ENCODE data around the gene HINT3.
"Not testable (repeated sequence)": the region's sequence is repeated elsewhere in the genome, so short reads cannot be mapped to it uniquely, and the experiment has no call there.

HINT3 gene

DNA sequence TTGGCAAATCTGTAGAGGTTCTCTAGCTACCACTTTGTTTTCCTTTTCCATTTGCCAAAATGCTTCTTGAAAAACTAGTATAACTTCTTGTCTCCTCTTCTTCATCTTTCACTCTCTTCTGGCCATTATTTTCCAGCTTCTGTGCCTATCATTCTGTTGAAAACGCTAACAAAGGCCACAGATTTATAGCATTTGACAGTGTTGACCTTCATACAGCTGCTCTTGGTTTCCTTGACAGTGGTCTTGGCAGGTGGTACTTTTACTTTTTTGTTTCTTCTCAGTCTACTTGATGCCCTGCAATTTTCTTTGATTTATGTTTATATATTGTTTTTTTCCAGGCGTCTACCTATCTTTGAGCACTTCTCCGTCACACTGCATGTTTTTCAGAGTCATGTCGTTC, 53.5 kb downstream of the HINT3 start:
- DNase-seq, result no peak

DNA sequence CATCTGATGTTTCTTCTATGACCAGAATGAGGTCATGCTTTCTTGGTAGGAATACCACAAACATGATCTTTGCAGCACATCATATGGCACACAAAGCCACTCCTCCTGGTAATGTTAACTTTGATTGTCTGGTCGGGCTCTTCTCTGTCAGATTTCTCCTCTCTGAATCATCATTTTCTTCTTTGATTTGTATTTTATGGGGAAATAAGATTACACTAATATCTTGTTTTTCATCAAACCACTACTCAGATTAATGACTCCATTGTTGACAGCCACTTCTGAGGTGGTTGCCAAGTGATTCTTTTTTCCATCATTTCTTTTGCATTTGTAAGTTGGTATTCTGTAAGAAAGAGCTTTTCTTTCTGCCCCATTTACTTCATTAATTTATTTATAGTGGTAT, 59.3 kb downstream of the HINT3 start:
- no peak for DNase-seq

DNA sequence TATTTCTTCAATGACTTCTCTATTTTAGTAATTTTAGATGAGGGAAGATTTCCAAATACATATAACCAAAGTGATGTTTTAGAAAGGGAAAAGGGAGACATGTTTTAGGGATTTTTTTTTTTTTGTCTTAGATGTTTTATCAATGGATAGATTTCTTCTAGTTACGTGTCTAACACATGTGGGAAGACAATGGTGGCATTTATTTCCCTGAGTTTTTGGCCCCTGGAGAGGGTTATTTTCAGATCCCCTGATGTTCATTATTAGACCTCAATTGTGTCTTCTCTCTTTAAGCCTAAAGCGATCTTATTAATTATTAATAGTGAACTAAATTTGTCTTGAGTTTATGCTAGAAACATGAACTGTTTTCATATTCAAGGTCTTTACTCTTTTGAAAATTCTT, 60.0 kb downstream of the HINT3 start:
- no peak for DNase-seq

DNA sequence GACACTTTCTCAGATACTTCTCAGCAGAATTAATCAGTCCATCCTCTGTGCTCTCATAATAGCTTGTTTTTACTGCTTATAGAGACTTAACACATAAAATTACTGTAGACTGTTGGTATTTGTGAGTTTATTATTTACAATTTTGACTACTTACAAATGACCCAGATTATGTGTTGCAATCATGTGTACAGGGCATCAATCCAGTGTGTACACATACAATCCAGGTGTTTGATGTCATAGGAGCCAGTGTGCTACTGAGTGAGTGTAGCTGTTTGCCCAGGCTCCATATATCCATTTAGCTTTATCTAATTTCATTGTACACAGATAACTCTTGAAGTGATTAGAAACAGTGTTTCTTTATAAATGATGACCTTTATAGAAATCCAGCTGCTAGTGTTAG, 61.1 kb downstream of the HINT3 start:
- no peak for DNase-seq

DNA sequence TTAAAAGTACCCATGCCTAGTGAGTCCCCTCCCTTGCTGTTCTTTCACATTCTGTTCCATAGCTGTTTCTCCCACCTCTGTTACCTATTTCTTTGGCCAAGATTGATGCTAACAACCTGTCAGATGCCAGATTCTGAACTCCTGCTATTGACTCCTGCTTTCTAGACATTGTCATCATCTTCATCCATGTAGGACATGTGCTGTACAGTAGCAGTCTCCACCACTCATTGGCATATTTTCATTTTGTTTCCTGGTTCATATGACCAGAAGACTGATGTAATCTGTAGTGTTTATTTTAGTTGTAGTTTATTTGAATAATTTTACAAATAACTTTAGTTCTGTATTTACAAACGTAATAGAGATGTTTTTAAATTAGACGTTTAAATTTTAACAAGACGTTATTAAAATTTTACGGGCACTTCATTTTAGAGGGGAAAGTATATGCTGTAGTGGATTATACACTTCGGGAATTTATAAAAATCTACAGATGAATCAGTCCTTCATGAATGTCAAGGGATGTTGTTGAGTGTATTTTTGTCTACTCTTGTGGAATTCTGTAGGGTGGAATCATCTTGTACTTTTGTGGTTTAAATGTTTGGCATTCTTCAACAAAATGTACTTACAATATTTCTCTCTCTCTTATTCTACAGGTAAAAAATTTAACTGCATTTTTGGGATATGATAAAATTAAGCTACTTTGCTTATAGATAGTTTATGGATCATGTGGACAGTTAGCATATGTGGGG, 63.9 kb downstream of the HINT3 start:
- DNase-seq, result no peak

DNA sequence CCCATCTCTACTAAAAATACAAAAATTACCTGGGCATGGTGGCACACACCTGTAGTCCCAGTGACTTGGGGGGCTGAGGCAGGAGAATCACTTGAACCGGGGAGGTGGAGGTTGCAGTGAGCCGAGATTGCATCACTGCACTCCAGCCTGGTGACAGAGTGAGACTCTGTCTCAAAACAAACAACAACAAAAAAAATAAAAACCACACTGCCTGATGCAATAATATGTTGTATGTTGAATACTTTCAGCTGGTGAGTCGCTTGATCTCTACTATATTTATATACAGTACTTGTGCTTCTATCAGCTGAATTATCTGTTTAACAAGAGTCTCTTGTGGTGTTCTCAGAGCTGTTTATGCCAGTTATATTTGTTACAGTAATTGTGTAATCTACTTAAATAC, 66.9 kb downstream of the HINT3 start:
- not testable (repeated sequence) for DNase-seq

DNA sequence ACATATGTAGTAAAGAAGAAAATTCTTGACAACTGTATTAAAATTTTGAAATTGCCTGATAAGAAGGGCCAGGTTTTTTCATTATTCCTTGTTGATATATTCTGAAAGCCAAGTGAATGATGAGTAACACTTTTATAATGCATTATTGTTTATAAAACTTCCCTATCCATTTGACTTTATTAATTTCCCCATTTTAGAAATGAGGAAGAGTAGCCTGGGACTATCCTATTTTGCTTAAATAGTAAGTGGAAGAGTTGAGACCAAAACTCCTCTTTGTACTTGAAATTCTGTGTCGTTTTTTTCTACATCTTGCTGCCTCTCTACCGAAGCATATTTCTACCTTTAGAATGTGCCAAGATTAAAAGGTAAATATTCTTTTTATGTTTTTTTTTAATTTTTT, 69.4 kb downstream of the HINT3 start:
- no peak for DNase-seq

DNA sequence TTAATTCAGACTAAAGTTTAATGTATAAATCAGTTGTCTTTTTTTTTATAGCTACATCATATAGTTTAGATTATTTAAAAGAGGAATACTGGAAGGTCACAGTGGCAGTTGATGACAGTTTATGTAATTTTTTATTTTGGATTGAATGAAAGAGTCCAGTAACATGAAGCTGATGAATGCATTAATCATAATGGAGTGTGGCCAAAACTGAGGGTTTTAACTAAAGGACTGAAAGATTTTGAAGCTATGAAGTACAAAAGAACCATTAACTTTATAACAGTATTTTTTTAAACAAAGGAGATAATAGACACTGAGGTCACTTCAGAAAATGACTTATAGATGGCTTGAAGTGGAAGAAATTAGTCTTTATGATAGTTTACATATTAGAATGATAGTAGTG, 71.0 kb downstream of the HINT3 start:
- DNase-seq, result no peak

Data from activated naive CD4-positive, alpha-beta T cell (primary cell).